AG09319 (cell line): ENCODE results near the gene TTYH2.

Source experiments
- DNase-seq: peaks from one replicate; pipeline ENCODE4 v3.0.0-alpha.2; 2010; ENCODE audit warnings: low read depth; ENCODE audit errors: extremely low read depth
- TF ChIP-seq, protein P1 (sequence below): IDR thresholded peaks from 2 replicates; pipeline ENCODE4 v1.5.1; 2011; ENCODE audit warnings: low read depth, mild to moderate bottlenecking, inconsistent platforms, low read length, moderate library complexity

The TTYH2 gene

DNA sequence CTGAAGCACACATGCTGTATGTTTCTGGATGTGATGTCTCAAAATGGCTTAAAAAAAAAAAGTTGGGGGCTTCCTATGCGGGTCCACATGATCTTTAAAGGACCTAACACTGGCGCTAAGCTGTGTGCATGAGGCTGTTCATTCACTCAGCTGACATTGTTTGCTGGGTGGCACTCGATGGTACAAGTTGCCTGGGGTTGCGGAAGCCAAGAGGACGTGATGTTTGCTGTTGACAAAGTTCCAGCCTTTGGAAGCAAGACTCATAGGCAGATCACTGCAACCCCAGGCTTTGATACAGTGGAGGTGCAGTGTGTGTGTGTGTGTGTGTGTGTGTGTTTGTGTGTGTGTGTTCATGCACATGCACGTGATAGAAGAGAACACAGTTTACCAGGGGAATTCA is 31.2 kb downstream of the TTYH2 start:
- TF ChIP-seq, protein P1, sequence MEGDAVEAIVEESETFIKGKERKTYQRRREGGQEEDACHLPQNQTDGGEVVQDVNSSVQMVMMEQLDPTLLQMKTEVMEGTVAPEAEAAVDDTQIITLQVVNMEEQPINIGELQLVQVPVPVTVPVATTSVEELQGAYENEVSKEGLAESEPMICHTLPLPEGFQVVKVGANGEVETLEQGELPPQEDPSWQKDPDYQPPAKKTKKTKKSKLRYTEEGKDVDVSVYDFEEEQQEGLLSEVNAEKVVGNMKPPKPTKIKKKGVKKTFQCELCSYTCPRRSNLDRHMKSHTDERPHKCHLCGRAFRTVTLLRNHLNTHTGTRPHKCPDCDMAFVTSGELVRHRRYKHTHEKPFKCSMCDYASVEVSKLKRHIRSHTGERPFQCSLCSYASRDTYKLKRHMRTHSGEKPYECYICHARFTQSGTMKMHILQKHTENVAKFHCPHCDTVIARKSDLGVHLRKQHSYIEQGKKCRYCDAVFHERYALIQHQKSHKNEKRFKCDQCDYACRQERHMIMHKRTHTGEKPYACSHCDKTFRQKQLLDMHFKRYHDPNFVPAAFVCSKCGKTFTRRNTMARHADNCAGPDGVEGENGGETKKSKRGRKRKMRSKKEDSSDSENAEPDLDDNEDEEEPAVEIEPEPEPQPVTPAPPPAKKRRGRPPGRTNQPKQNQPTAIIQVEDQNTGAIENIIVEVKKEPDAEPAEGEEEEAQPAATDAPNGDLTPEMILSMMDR: no peak
- DNase-seq: no peak

DNA sequence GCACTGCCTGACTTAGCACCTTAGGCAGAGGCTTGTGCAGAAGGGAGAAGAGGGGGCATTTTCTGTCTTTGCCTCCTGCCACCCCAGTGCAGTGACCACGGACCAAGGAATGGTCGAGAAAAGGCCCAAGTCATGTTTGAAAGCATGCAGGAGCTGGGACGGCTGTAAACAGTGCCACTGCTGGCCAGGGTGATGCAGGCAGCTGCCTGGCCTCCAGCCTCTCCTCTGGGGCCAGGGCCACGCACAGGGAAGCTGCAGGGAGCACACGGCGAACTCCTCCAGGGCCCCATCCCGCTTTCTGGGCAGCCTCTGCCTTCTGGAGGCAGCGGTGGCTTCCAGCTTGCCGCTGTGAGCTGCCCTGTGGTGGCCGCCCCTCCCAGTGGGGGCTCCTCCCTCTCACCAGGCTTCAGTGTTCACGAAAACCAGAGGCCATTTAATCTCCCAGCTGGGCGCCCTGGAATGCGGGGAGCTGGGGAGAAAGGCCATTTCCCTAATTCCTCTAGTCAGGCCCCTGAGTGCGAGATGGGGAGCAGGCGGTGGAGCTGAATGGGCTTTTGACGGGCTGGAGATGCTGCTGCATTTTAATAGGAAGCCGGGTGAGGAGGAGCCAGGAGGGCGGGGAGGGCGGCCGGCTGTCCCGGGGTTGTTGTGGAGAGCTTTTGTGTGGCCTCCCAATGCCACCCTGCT is 31.9 kb downstream of the TTYH2 start:
- no peak for DNase-seq
- TF ChIP-seq, protein P1: no peak

DNA sequence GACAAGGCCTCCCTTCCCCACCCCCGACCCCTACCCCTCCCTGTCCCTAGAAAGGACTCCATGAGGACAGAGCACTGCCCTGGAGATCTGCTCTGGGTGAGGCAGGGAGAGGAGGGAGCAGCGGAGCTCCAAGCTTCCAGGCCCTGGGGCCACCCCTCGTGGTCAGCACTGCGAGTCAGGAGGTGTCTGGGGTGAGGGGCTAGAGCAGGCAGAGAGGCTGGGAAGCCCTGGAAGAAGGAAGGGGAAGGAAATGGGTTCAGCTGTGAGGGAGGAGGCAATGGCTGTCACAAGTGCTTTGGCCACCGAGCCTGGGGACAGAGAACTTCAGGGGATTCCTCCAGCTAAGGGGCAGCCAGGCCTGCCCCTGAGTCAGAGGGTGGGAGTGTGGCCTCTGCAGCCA is 32.5 kb downstream of the TTYH2 start:
- TF ChIP-seq, protein P1: no peak
- DNase-seq: no peak

DNA sequence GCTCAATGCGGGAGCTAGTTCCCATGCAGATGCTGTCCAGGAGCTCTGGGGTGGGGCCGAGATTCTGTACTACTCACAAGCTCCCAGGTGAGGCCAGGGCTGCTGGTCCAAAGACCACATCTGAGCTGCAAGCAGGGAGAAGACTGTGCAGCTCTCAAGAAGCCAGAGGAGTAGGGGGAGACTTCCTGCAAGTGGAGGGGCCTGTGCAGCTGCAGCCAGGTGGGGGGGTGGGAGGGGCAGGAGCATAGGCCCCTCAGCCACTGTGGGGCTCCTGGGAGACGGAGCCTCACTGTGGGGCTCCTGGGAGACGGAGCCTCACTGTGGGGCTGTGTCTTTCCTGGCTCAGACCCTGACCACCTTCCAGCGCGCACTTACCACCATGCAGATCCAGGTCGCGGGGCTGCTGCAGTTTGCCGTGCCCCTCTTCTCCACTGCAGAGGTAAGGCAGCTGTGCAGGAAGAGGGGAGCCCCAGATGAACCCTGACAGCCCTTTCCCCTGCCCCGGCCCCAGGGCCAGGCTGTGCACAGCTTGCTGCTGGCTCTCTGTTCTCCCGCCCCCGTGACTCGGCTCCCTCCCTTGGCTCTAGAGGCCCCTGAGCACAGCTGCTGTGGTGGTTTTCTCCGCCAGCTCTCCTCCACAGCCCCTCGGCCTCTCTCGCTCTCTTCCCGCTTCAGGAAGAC is 36.4 kb downstream of the TTYH2 start:
- DNase-seq: no peak
- TF ChIP-seq, protein P1: no peak

DNA sequence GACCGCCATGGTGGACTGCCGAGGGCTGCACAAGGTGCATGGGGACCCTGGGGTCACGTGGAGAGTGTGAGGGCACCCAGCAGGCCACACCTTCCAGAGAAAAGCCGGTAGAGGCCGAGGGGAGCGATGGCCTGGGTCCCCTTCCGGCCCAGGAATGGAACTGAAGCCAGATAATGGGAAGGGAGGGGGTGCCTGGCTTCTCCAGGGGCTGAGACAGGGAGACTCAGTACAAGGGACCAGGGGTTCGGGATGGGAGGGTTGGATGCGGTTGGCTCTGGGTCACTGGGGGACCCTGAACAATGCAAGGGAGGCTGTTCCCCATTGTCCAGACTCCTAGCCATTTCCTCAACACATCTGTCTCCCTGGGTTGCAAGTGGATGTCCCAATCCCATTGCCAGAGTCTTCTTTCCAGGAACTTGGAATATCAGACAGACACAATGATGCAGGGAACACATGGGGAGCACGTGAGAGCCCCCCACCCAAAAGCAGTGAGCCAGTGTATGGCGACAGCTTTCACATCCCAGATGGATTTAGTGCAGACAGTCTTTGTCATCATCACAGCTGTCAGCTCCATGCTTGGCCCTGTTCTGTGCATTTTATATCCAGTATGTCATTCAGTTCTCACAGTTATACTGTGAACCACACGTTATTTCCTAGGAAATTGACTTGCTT is 37.1 kb downstream of the TTYH2 start:
- TF ChIP-seq, protein P1: no peak
- DNase-seq: no peak

DNA sequence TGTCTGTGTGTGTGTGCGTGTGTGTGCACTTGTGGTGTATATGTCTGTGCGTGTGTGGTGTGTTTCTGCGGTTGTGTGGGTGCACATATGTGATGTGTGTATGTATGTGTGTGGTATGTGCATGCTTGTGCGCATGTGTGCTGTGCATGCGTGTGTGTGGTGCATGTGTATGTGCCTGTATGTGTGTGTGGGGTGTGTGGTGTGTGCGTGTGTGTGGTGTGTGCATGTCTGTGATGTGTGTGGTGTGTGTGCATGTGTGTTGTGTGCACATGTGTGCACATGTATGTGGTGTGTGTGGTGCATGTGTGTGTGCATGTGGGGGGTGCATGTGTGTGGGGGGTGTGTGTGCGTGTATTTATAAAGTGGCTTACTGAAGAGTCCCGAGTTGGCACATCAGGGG is 37.7 kb downstream of the TTYH2 start:
- TF ChIP-seq, protein P1: no peak
- no peak for DNase-seq

DNA sequence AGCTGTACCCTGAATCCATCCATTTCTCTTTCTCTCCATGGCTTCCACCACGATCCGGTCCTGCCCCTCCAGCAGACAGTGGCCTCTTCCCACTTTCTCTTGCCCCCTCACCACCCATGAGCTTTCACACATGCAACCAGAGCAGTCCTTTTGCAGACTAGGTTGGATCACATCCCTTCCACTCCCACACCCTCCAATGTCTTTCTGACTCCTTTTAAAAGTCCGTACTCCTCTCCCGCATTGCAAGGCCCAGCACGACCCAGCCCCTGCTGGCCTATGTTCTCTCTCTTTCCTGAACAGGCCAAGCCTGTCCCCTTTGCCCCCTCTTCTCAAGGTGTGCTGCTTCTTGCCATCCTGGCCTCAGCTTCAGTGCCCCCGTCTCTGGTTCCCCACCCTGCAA is 38.2 kb downstream of the TTYH2 start:
- TF ChIP-seq, protein P1: no peak
- no peak for DNase-seq
